Diencephalon (tissue), 1 donor: ENCODE data around the gene CNIH3. TPM values are rescaled to one million over a fixed set of nuclear protein-coding genes. Genes with fewer than 3 reads are reported as not detected.

Source experiments
- total RNA-seq: library from RNA; depleted of rRNA; stranded (reverse); fragments of >200 nt; gene quantifications from one replicate; pipeline ENCODE4 v1.2.3, GENCODE V29; 2014

The CNIH3 gene
- total RNA-seq: 21.5 TPM

GRCh38 chr1:224615861-224616755, at the start of gene CNIH3:
TSS of gene CNIH3 (plus strand) at chr1:224616317. CDS start at chr1:224617175, 858 bp downstream.

Other genes starting within 250 kb of the CNIH3 start
- 80.7 TPM for gene WDR26, start 181.5 kb upstream of the CNIH3 start, total RNA-seq